GM23248 (cell line): Measurements from ENCODE around the gene IL1RAPL2.

Experiments used
- EZH2 ChIP-seq: fragments of 200-600 bp; sonication (generic); IDR thresholded peaks from 2 replicates; pipeline ENCODE4 v1.6.1; 2018; ENCODE audit warnings: antibody characterized with exemption, mild to moderate bottlenecking; ENCODE audit not compliant: insufficient read depth, poor library complexity, severe bottlenecking
- EZH2phosphoT487 ChIP-seq: fragments of 200-600 bp; sonication (generic); IDR thresholded peaks from 2 replicates; pipeline ENCODE4 v1.6.1; 2018; ENCODE audit warnings: antibody characterized with exemption, moderate library complexity, mild to moderate bottlenecking, low read depth; ENCODE audit not compliant: insufficient read depth

DNA sequence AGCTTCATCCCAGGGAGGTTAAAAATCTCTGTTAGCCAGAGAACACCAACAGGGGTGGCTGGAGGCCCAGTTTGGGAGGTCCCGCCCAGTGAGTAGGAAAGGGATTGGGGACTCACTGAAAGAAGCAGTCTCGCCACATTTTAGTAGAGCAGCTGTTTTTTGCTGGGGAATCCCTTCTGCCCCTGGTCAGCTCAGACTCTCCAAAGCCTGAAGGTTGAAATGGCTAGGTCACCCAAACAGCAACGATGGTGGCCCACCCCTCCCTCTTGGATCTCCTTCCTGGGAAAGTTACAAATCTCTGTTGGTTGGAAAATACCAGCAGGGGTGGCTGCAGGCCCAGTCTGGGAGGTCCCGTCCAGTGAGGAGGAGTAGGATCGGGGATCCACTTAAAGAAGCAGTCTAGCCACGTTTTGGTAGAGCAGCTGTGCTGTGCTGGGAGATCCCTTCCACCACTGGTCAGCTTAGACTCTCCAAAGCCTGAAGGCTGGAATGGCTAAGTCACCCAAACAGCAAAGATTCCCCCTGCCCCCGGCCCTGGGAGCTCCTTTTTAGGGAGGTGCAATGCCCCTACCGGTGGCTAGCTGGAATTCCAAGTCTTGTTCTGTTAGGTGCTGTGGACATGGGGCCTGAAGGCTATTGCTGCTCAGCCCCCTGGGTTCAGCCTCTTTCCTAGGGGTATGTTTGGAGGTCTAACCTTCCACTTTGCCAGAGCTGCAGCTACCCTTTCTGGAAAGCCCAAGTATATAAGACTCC lies 694.5 kb downstream of the IL1RAPL2 start:
- TF ChIP-seq EZH2, result no peak
- no peak for TF ChIP-seq EZH2phosphoT487
